SK-N-SH (cell line): ENCODE data around the gene SLC14A1.

Experiments
- EZH2phosphoT487 ChIP-seq: fragments of 200-600 bp; sonication (generic); IDR thresholded peaks from 2 replicates; pipeline ENCODE4 v1.6.1; 2017; ENCODE audit warnings: low read depth, mixed run types, mild to moderate bottlenecking, antibody characterized with exemption, moderate library complexity, borderline replicate concordance
- SIN3A ChIP-seq: IDR thresholded peaks from 2 replicates; pipeline ENCODE4 v1.6.1; 2012; ENCODE audit warnings: low read depth, mild to moderate bottlenecking, low read length, moderate library complexity, borderline replicate concordance

- TF ChIP-seq SIN3A: no peak
- TF ChIP-seq EZH2phosphoT487: no peak
These were observed 15.2 kb upstream of the SLC14A1 start for GRCh38 chr18:45708831-45709230.
